Panc1 (cell line): Measurements from ENCODE around the gene RIPPLY2.

Experiments
- CTCF ChIP-seq: fragments of 450-650 bp; IDR thresholded peaks from 2 replicates; pipeline ENCODE4 v1.5.1; 2017; ENCODE audit warnings: mild to moderate bottlenecking
- POLR2AphosphoS5 ChIP-seq: IDR thresholded peaks from 2 replicates; pipeline ENCODE4 v1.6.1; 2012; ENCODE audit warnings: mild to moderate bottlenecking, low read depth, low read length, moderate library complexity
- REST ChIP-seq, 2 experiments: IDR thresholded peaks; 2 replicates each; pipeline ENCODE4 v1.6.1; 2011 to 2012; ENCODE audit warnings: low read depth in 2 of 2, control low read depth in 1 of 2, low read length in 1 of 2, mild to moderate bottlenecking in 1 of 2, moderate library complexity in 1 of 2; ENCODE audit not compliant: insufficient read depth in 1 of 2

DNA sequence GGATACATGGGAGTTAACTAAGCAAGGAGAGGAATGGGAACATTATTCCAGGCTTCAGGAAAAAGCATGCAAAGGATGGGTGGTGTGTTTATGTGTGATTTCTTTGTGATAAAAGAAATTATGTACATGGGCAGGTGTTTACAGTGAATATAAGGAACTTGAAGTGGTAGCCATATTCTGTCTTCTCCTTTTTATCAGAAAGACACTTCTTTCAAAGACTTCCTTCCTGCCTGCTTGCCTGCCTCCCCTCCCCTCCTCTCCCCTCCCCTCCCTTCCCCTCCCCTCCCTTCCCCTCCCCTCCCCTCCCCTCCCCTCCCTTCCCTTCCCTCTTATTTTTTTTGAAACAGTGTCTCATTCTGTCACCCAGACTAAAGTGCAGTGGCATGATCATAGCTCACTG lies 20.7 kb downstream of the RIPPLY2 start:
- TF ChIP-seq POLR2AphosphoS5 (no peak), CTCF (no peak), REST (IDR thresholded peaks at IDR 0.05; ENCODE audit: insufficient read depth in 1 of 2, low read depth in 2 of 2, low read length in 1 of 2) (no peak)
